CD4-positive, alpha-beta T cell treated with Interleukin-2 at 100 ng/mL for 4 hours (primary cell): ENCODE results near the gene AKAP6.

ENCODE experiments used
- DNase-seq: peaks from one replicate; pipeline ENCODE4 v3.0.0-alpha.2; 2020; ENCODE audit warnings: low spot score

AKAP6 gene

GRCh38 chr14:32627545-32628298 lies 298.6 kb downstream of the AKAP6 start:
- no peak for DNase-seq

GRCh38 chr14:32629236-32629635 lies 300.1 kb downstream of the AKAP6 start:
- no peak for DNase-seq

- DNase-seq: no peak
These were observed 301.6 kb downstream of the AKAP6 start for GRCh38 chr14:32630701-32631100.

GRCh38 chr14:32633224-32633859 lies 304.2 kb downstream of the AKAP6 start:
- DNase-seq: no peak

GRCh38 chr14:32633930-32634329 lies 304.8 kb downstream of the AKAP6 start:
- no peak for DNase-seq

GRCh38 chr14:32635061-32635719 lies 306.1 kb downstream of the AKAP6 start:
- DNase-seq: no peak

GRCh38 chr14:32637582-32637981 lies 308.5 kb downstream of the AKAP6 start:
- DNase-seq: no peak

- DNase-seq: no peak
These were observed 310.1 kb downstream of the AKAP6 start for GRCh38 chr14:32639208-32639607.

GRCh38 chr14:32645551-32645950 lies 316.5 kb downstream of the AKAP6 start:
- no peak for DNase-seq

GRCh38 chr14:32648434-32648833 lies 319.3 kb downstream of the AKAP6 start:
- no peak for DNase-seq

GRCh38 chr14:32650030-32650429 lies 320.9 kb downstream of the AKAP6 start:
- no peak for DNase-seq

GRCh38 chr14:32650665-32651064 lies 321.6 kb downstream of the AKAP6 start:
- DNase-seq: no peak

GRCh38 chr14:32654106-32654505 lies 325.0 kb downstream of the AKAP6 start:
- DNase-seq: no peak

- no peak for DNase-seq
These were observed 327.5 kb downstream of the AKAP6 start for GRCh38 chr14:32656601-32657000.

GRCh38 chr14:32657081-32657480 lies 328.0 kb downstream of the AKAP6 start:
- peak; percentile 7 for DNase-seq

GRCh38 chr14:32661216-32661615 lies 332.1 kb downstream of the AKAP6 start:
- no peak for DNase-seq

GRCh38 chr14:32662211-32662610 lies 333.1 kb downstream of the AKAP6 start:
- DNase-seq: no peak

- no peak for DNase-seq
These were observed 337.2 kb downstream of the AKAP6 start for GRCh38 chr14:32666308-32666707.

GRCh38 chr14:32667287-32667686 lies 338.2 kb downstream of the AKAP6 start:
- no peak for DNase-seq

GRCh38 chr14:32667791-32668190 lies 338.7 kb downstream of the AKAP6 start:
- no peak for DNase-seq

- no peak for DNase-seq
These were observed 340.3 kb downstream of the AKAP6 start for GRCh38 chr14:32669391-32669790.

GRCh38 chr14:32675433-32675832 lies 346.3 kb downstream of the AKAP6 start:
- DNase-seq: no peak

GRCh38 chr14:32677129-32677780 lies 348.2 kb downstream of the AKAP6 start:
- no peak for DNase-seq
